Right forelimb (tissue), 1 donor: ENCODE results near the gene RPS6KA2.
"Not testable (repeated sequence)": the region's sequence is repeated elsewhere in the genome, so short reads cannot be mapped to it uniquely, and the experiment has no call there.

ENCODE experiments used
- DNase-seq: peaks from one replicate; pipeline ENCODE4 v3.0.0-alpha.2; 2018

RPS6KA2 gene

GRCh38 chr6:166383802-166384363 lies 243.2 kb downstream of the RPS6KA2 start:
- DNase-seq, result not testable (repeated sequence)

- peak; percentile 98 for DNase-seq
Measured at GRCh38 chr6:166382933-166383801, 243.9 kb downstream of the RPS6KA2 start, which contains the start of gene MPC1. Gene MPC1 (minus strand): TSS chr6:166382940. CDS start chr6:166382876, 64 bp downstream.

GRCh38 chr6:166382500-166382932 lies 244.5 kb downstream of the RPS6KA2 start:
- DNase-seq, result no peak

GRCh38 chr6:166381733-166382499 lies 245.1 kb downstream of the RPS6KA2 start:
- DNase-seq, result peak; percentile 51

- no peak for DNase-seq
Measured at GRCh38 chr6:166381381-166381732, 245.7 kb downstream of the RPS6KA2 start.

GRCh38 chr6:166379800-166380199 lies 247.3 kb downstream of the RPS6KA2 start:
- DNase-seq, result no peak

GRCh38 chr6:166379103-166379586 lies 247.9 kb downstream of the RPS6KA2 start:
- DNase-seq, result no peak

GRCh38 chr6:166377721-166378120 lies 249.3 kb downstream of the RPS6KA2 start:
- no peak for DNase-seq

GRCh38 chr6:166375013-166375412 lies 252.0 kb downstream of the RPS6KA2 start:
- DNase-seq, result no peak

GRCh38 chr6:166370489-166370888 lies 256.6 kb downstream of the RPS6KA2 start:
- no peak for DNase-seq

GRCh38 chr6:166369782-166370181 lies 257.3 kb downstream of the RPS6KA2 start:
- DNase-seq, result no peak

GRCh38 chr6:166366921-166367320 lies 260.1 kb downstream of the RPS6KA2 start:
- no peak for DNase-seq

GRCh38 chr6:166365806-166366205 lies 261.2 kb downstream of the RPS6KA2 start:
- no peak for DNase-seq

GRCh38 chr6:166365221-166365620 lies 261.8 kb downstream of the RPS6KA2 start:
- DNase-seq, result no peak

GRCh38 chr6:166364456-166364855 lies 262.6 kb downstream of the RPS6KA2 start:
- DNase-seq, result no peak

GRCh38 chr6:166362427-166362826 lies 264.6 kb downstream of the RPS6KA2 start:
- not testable (repeated sequence) for DNase-seq

- no peak for DNase-seq
Measured at GRCh38 chr6:166361077-166361429, 266.0 kb downstream of the RPS6KA2 start.

- DNase-seq, result no peak
Measured at GRCh38 chr6:166360243-166361076, 266.6 kb downstream of the RPS6KA2 start.
